Activated naive CD4-positive, alpha-beta T cell treated with anti-CD3 and anti-CD28 coated beads for 36 hours (primary cell): ENCODE data around the gene HOXC5. TPM values are rescaled to one million over a fixed set of nuclear protein-coding genes. Genes with fewer than 3 reads are reported as not detected.

Experiments
- CTCF ChIA-PET: fragments of 350-600 bp; sonication (Branson Sonifier 250); formaldehyde crosslinking; loops from one replicate; lab custom pipeline; 2021; ENCODE audit warnings: antibody characterized with exemption; lab: Charles Lee
- DNase-seq: peaks from one replicate; pipeline ENCODE4 v3.0.0-alpha.2; 2020
- H3K27ac Mint-ChIP-seq: one replicate; pipeline ENCODE4 v1.8.0; 2021; ENCODE audit warnings: mild to moderate bottlenecking, mixed read lengths
- H3K27me3 Mint-ChIP-seq: one replicate; pipeline ENCODE4 v1.8.0; 2021; ENCODE audit warnings: low read depth, mixed read lengths
- H3K36me3 Mint-ChIP-seq: one replicate; pipeline ENCODE4 v1.8.0; 2021; ENCODE audit warnings: low read depth, mixed read lengths
- H3K4me1 Mint-ChIP-seq: one replicate; pipeline ENCODE4 v1.8.0; 2021; ENCODE audit warnings: low read depth, mixed read lengths
- H3K4me3 Mint-ChIP-seq: one replicate; pipeline ENCODE4 v1.8.0; 2021; ENCODE audit warnings: mild to moderate bottlenecking, moderate library complexity, mixed read lengths
- H3K9me3 Mint-ChIP-seq: one replicate; pipeline ENCODE4 v1.8.0; 2021; ENCODE audit warnings: mixed read lengths
- intact Hi-C: fragments of 100-400 bp; cut with micrococcal nuclease; formaldehyde crosslinking; loops from one replicate; pipeline ENCODE4 v1.15.1; 2023
- total RNA-seq, 2 experiments: library from RNA; stranded (reverse); gene quantifications; one replicate each; pipeline ENCODE4 v1.2.3, GENCODE V29; 2021

HOXC5 gene
- total RNA-seq = not detected

DNA sequence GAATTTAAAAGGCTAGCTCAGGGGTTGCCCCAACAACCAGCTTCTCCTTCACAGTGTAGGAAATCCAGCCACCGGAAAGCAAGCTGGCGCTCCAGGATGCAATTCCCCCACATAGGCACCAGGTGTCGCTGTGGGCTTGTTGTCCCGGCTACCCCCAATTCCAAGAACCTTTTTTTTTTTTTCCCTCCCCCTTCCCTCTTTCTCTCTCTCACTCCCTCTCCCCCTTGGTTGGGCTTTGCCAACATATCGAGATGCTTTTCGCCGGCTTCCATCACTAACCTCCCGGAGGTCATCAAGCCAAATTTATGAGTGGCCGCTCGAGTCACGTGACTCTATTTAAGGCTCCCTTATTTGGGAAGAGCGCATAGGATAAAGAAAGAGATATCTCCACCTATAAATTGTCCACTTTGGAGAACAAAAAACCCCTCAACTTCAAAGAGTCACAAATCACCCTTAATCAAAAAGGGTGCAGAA, at the start of gene HOXC5:
Gene HOXC5, plus strand, starts transcription at position 424 of the 474 bp plus-strand sequence. CDS start 73 bp downstream, outside the sequence.
- no peak within 1 kb of the TSS for H3K27ac Mint-ChIP-seq
- intact Hi-C loops = loop anchor here (1.0 to 5.0 kb wide), 7 partner anchors 26 to 175 kb away; no protein-coding TSS in a partner anchor
- CTCF ChIA-PET = interaction anchor here (0.6 to 5.2 kb wide), 38 partner anchors 9 to 276 kb away, joined by 3 to 113 read pairs (median 6); partner anchors contain the start of genes HOXC10, HOXC4, HOXC8 and SMUG1

DNA sequence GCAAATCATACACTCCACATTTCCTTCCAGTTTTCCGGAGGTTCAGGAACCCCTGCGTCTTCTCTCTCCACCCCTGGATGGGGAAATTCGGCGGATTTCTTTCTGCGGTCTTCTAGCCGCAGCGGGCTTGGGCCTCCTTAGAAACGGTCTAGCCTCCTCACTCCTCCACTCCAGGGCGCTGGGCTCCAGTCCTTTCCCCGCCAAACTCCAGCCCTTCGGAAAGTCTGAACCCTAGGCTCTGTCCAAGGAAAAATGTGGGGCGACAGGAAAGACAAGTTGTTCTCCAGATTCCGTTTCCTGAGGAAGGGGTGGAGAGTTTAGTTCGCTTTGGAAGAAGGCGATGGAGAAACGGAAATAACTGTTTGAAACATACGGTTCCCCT, 49.3 kb upstream of the HOXC5 start:
- Mint-ChIP-seq H3K4me1 (peaks cover 14% of the 10 kb centered on the region), H3K36me3 (no peaks in the 10 kb centered on the region), H3K4me3 (no peak overlapping the region), H3K27me3 (peaks cover 91% of the 10 kb centered on the region), H3K9me3 (no peaks in the 10 kb centered on the region), H3K27ac (no peak overlapping the region)
- CTCF ChIA-PET = interaction anchor here (1.9 kb wide), 1 partner anchor 48 kb away, joined by 8 read pairs; no protein-coding TSS in a partner anchor
- DNase-seq = no peak
- intact Hi-C loops = no loop called here

More for the DNA sequence above, at the start of gene HOXC5:
- Mint-ChIP-seq H3K4me3 (peak within 1 kb of the TSS; percentile 36), H3K36me3 (no peaks in the 10 kb centered on the region), H3K27me3 (peaks cover 73% of the 10 kb centered on the region), H3K4me1 (peaks cover 27% of the 10 kb centered on the region), H3K9me3 (no peaks in the 10 kb centered on the region)
- DNase-seq = peak; percentile 82

DNA sequence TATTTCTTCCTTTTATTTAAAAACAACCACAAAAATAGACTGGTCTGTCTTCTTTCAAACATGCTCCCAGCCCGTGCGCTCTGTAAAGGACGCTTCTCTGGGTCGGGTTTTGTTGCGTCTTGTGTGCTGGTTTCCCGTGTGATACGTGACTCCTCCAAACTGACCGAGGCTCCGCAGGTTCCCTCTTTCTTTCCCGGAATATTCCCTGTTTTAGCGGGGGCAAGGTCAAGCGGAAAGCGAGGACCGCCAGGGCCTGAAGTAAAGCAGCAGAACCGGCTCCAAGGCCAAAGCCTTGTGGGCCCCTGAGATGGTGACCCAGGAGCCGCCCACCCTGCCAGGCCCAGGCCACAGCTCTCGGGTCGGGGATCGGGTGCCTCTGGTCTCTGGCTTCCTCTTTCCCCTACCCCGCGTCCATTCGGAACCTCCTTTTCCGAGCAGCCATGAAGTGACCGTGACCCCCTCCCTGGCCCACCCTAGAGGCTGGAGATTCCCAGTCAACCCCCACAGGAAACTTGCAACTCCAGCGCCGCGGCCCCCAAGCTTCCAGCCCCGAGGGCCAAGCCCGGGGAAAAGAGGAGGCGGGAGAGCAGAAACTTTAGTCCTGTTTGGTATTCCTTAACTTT, 48.8 kb upstream of the HOXC5 start:
- Mint-ChIP-seq H3K9me3 (no peaks in the 10 kb centered on the region), H3K4me3 (no peak overlapping the region), H3K27ac (no peak overlapping the region), H3K27me3 (peaks cover 91% of the 10 kb centered on the region), H3K4me1 (peaks cover 17% of the 10 kb centered on the region), H3K36me3 (no peaks in the 10 kb centered on the region)
- intact Hi-C loops = loop anchor here (1.0 to 2.0 kb wide), 3 partner anchors 48 to 225 kb away; no protein-coding TSS in a partner anchor
- DNase-seq = no peak
- CTCF ChIA-PET = interaction anchor here (1.0 to 4.9 kb wide), 6 partner anchors 14 to 238 kb away, joined by 3 to 38 read pairs (median 4); partner anchors contain the start of gene HOXC8

DNA sequence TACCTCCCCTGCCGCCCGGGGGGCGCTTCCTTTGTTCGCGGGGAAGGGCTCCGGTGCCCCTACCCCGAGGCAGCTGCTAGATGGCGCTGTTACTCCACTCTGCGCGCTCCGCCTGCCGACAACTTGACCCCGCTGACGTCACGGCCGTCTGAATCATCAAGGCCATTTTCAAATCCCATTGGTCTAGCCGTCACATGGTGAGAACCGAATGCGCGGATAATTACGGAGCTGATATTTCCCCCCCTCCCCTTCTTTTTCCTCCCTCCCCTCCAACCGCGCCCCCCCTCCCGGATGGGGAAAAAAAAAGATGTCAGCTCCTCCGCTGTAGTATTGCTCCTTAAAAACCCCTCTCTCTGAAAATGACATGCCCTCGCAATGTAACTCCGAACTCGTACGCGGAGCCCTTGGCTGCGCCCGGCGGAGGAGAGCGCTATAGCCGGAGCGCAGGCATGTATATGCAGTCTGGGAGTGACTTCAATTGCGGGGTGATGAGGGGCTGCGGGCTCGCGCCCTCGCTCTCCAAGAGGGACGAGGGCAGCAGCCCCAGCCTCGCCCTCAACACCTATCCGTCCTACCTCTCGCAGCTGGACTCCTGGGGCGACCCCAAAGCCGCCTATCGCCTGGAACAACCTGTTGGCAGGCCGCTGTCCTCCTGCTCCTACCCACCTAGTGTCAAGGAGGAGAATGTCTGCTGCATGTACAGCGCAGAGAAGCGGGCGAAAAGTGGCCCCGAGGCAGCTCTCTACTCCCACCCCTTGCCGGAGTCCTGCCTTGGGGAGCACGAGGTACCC, 47.8 kb upstream of the HOXC5 start, which contains the start of gene HOXC10:
Gene HOXC10, plus strand, starts transcription at position 246 of the 791 bp plus-strand sequence. Its CDS starts 114 bp downstream, at position 360.
- no peaks in the 10 kb centered on the region for H3K9me3 Mint-ChIP-seq
- DNase-seq = peak; percentile 95
- CTCF ChIA-PET = interaction anchor here (0.5 to 4.9 kb wide), 22 partner anchors 15 to 465 kb away, joined by 3 to 38 read pairs (median 3); partner anchors contain the start of genes HOXC8 and HOXC9
- H3K4me1 Mint-ChIP-seq = peaks cover 28% of the 10 kb centered on the region
- H3K27ac Mint-ChIP-seq = no peak within 1 kb of the TSS
- no peaks in the 10 kb centered on the region for H3K36me3 Mint-ChIP-seq
- H3K27me3 Mint-ChIP-seq = peaks cover 91% of the 10 kb centered on the region
- intact Hi-C loops = loop anchor here (1.0 to 5.0 kb wide), 10 partner anchors 11 to 297 kb away; partner anchors contain the start of genes CBX5, HNRNPA1, HOXC12 and HOXC9
- H3K4me3 Mint-ChIP-seq = peak within 1 kb of the TSS; percentile 38

DNA sequence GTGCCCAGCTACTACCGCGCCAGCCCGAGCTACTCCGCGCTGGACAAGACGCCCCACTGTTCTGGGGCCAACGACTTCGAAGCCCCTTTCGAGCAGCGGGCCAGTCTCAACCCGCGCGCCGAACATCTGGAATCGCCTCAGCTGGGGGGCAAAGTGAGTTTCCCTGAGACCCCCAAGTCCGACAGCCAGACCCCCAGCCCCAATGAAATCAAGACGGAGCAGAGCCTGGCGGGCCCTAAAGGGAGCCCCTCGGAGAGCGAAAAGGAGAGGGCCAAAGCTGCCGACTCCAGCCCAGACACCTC, 47.2 kb upstream of the HOXC5 start:
- Mint-ChIP-seq H3K9me3 (no peaks in the 10 kb centered on the region), H3K36me3 (no peaks in the 10 kb centered on the region), H3K27ac (no peak overlapping the region), H3K4me3 (peak overlapping the region; percentile 38), H3K4me1 (peaks cover 33% of the 10 kb centered on the region), H3K27me3 (peaks cover 91% of the 10 kb centered on the region)
- DNase-seq = no peak
- intact Hi-C loops = loop anchor here (1.0 to 5.0 kb wide), 9 partner anchors 11 to 297 kb away; partner anchors contain the start of genes CBX5, HNRNPA1, HOXC12 and HOXC9
- CTCF ChIA-PET = interaction anchor here (0.5 to 4.9 kb wide), 11 partner anchors 14 to 465 kb away, joined by 3 to 38 read pairs (median 5); partner anchors contain the start of genes HOXC8 and HOXC9

DNA sequence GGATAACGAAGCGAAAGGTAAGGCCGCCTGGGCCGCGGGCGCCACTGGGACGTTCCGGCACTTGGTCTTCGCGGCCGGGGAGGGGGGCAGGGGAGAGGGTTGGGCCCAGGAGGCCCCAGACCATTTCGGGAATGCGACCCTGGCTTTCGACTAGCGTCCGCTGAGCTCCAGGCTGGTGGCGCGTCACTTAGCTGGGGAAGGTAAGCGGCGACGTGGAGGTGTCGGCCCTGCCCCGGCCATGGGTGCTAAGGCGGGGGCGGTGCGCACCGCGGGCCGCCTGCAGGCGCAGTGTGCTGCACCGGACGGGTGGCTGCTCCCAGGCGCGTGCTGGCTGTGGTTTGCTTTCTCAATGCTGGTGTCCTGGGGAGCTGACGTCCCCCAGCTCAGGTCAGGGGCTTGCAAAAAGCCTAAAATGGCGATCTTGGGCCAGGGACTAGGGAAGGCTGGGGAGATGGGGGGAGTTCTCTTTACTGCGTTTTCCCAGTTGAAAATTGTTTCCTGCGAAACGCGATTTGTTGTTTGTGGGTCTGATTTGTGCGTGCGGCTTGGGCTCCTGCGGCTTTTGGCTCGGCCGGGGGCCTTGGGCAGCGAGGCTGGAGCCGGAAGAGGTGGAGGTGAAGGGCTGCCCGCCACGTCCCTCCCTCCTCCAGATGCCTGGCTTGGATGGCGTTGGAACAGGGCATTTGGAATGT, 46.7 kb upstream of the HOXC5 start:
- CTCF ChIA-PET = interaction anchor here (0.5 to 4.9 kb wide), 10 partner anchors 12 to 464 kb away, joined by 3 to 38 read pairs (median 4); partner anchors contain the start of genes HOXC8 and HOXC9
- DNase-seq = no peak
- Mint-ChIP-seq H3K27ac (no peak overlapping the region), H3K4me3 (no peak overlapping the region), H3K27me3 (peaks cover 91% of the 10 kb centered on the region), H3K36me3 (no peaks in the 10 kb centered on the region), H3K9me3 (no peaks in the 10 kb centered on the region), H3K4me1 (peaks cover 33% of the 10 kb centered on the region)
- intact Hi-C loops = loop anchor here (1.0 to 5.0 kb wide), 9 partner anchors 10 to 296 kb away; partner anchors contain the start of genes CBX5, HNRNPA1, HOXC12 and HOXC9

DNA sequence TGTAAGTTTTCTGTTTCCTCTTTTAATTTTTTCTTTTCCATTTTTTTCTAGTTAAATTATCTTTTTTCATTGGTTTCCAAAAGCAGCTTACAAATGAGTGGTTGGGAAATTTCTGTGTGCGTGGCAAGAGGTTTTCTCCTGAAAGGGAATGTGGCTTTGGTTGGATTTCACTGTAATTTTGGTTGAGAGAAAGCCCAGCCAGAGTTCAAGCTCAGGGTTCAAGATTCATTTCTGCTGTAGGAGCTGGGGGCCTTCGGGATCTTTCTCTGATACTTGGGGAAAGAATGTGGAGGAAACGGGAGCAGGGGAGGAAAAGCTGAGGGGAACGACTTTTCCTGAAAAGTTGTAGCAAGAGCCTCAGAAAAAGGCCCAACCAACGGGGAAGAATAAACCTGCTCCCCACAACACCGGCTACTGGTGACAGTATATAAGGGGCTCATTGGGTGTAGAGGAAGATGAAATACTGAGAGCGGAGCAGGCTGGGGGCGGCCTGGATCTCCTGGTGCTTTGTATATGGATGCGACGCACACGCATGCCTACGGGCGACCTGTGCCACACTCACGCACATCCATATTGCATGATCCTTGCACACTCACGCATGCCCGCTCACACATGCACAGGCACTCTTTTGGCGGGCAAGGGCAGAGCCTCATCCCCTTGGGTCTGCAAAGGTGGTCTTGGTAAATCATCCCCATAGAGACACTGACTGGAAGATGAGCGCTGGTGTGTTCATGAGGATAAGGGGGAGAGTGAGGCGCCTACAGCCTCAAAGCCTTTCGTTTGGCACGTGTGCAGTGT, 46.0 kb upstream of the HOXC5 start:
- H3K4me1 Mint-ChIP-seq = peaks cover 33% of the 10 kb centered on the region
- DNase-seq = no peak
- H3K27me3 Mint-ChIP-seq = peaks cover 89% of the 10 kb centered on the region
- no peaks in the 10 kb centered on the region for H3K36me3 Mint-ChIP-seq
- no peaks in the 10 kb centered on the region for H3K9me3 Mint-ChIP-seq
- intact Hi-C loops = loop anchor here (5.0 kb wide), 3 partner anchors 35 to 295 kb away; partner anchors contain the start of genes CBX5, HNRNPA1 and HOXC12
- CTCF ChIA-PET = interaction anchor here (0.7 to 4.9 kb wide), 6 partner anchors 11 to 273 kb away, joined by 3 to 38 read pairs (median 4); partner anchors contain the start of gene HOXC8
- H3K27ac Mint-ChIP-seq = no peak overlapping the region
- no peak overlapping the region for H3K4me3 Mint-ChIP-seq

DNA sequence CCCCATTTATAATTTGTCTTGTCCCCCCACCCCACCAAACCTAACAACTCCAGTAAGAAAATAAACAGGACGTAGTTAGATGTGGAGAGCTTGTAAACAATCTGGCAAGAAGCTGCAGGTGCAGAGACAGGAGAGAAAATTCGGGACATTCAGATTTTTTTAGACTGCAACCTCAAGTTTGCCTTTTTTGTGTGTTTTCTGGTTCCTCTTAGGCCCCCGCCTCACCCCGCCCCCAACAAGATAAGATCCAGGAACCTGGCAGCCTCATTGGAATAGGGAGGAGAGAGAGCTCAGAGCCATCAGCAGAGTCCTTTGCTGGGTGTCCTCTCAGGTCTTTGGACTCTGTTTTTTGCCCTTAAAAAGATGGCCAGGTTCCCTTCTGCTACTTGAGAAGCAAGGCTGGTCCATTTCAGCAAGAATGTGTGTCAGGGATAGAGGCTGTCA, 45.0 kb upstream of the HOXC5 start:
- intact Hi-C loops = loop anchor here (5.0 kb wide), 3 partner anchors 36 to 294 kb away; partner anchors contain the start of genes CBX5, HNRNPA1 and HOXC12
- no peaks in the 10 kb centered on the region for H3K9me3 Mint-ChIP-seq
- CTCF ChIA-PET = interaction anchor here (1.2 to 4.9 kb wide), 9 partner anchors 10 to 221 kb away, joined by 4 to 38 read pairs (median 4); partner anchors contain the start of genes HOXC5 and HOXC8
- no peak overlapping the region for H3K4me3 Mint-ChIP-seq
- no peaks in the 10 kb centered on the region for H3K36me3 Mint-ChIP-seq
- H3K4me1 Mint-ChIP-seq = peaks cover 33% of the 10 kb centered on the region
- peaks cover 88% of the 10 kb centered on the region for H3K27me3 Mint-ChIP-seq
- no peak for DNase-seq
- H3K27ac Mint-ChIP-seq = no peak overlapping the region

DNA sequence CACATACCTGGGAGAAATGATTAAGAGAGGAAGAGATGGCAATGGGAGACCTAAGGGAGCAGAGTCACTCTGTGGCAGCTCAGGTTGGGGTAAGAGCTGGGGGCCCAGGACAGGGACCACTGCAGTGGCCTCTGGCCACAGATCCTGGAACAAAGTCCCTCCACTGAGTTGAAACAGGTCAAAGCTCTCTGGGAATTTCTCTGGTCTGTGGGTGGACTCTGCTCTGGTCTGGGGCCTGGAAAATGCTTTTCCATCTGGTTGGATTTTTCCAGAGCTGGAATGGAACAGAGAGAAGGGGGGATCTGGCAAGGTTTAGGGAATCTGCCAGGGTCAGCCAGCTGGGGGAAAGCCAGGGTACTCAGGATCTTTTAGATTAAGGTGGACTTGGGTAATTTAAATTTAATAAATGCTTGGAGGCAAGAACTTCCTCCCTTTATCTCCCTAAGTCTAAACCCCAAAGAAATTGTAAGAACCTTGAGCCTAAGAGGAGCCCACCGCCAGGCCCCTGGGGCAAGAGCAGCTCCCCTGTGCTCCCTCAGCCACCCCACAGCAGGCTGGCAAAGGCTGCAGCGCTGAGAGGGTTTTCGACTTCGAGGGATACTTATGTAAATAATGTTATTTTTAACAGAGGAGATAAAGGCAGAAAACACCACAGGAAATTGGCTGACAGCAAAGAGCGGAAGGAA, 44.2 kb upstream of the HOXC5 start:
- H3K36me3 Mint-ChIP-seq = no peaks in the 10 kb centered on the region

More for the DNA sequence above, 44.2 kb upstream of the HOXC5 start:
- no peak overlapping the region for H3K27ac Mint-ChIP-seq
- H3K9me3 Mint-ChIP-seq = no peaks in the 10 kb centered on the region
- intact Hi-C loops = loop anchor here (5.0 kb wide), 3 partner anchors 36 to 294 kb away; partner anchors contain the start of genes CBX5, HNRNPA1 and HOXC12
- no peak for DNase-seq
- peaks cover 33% of the 10 kb centered on the region for H3K4me1 Mint-ChIP-seq
- H3K4me3 Mint-ChIP-seq = no peak overlapping the region
- CTCF ChIA-PET = interaction anchor here (0.9 to 4.9 kb wide), 8 partner anchors 17 to 220 kb away, joined by 3 to 38 read pairs (median 4); partner anchors contain the start of genes HOXC5 and HOXC8
- peaks cover 88% of the 10 kb centered on the region for H3K27me3 Mint-ChIP-seq
